Activated T-helper 9 cell treated with anti-CD3 and anti-CD28 coated beads, Interleukin-2, amount 50 U/mL, for 16 hours (primary cell): ENCODE results near the gene RBM19.
"Not testable (repeated sequence)": the region's sequence is repeated elsewhere in the genome, so short reads cannot be mapped to it uniquely, and the experiment has no call there.

Experiments used
- DNase-seq: peaks from one replicate; pipeline ENCODE4 v3.0.0-alpha.2; 2020; ENCODE audit warnings: low read depth

Gene RBM19

GRCh38 chr12:113827539-113828114 is 138.5 kb downstream of the RBM19 start:
- no peak for DNase-seq

GRCh38 chr12:113826805-113827538 is 139.2 kb downstream of the RBM19 start:
- no peak for DNase-seq

GRCh38 chr12:113825705-113826104 is 140.4 kb downstream of the RBM19 start:
- no peak for DNase-seq

GRCh38 chr12:113823816-113824215 is 142.3 kb downstream of the RBM19 start:
- no peak for DNase-seq

- no peak for DNase-seq
Measured at GRCh38 chr12:113823016-113823415, 143.1 kb downstream of the RBM19 start.

- no peak for DNase-seq
Measured at GRCh38 chr12:113820842-113821241, 145.3 kb downstream of the RBM19 start.

- DNase-seq: no peak
Measured at GRCh38 chr12:113820309-113820708, 145.8 kb downstream of the RBM19 start.

GRCh38 chr12:113819495-113819894 is 146.6 kb downstream of the RBM19 start:
- DNase-seq: no peak

GRCh38 chr12:113818833-113819232 is 147.3 kb downstream of the RBM19 start:
- no peak for DNase-seq

- no peak for DNase-seq
Measured at GRCh38 chr12:113818283-113818682, 147.8 kb downstream of the RBM19 start.

- no peak for DNase-seq
Measured at GRCh38 chr12:113816866-113817265, 149.3 kb downstream of the RBM19 start.

- DNase-seq: no peak
Measured at GRCh38 chr12:113815031-113815430, 151.1 kb downstream of the RBM19 start.

GRCh38 chr12:113813229-113813541 is 152.9 kb downstream of the RBM19 start:
- DNase-seq: no peak

- no peak for DNase-seq
Measured at GRCh38 chr12:113812411-113813228, 153.5 kb downstream of the RBM19 start.

- not testable (repeated sequence) for DNase-seq
Measured at GRCh38 chr12:113809462-113810220, 156.5 kb downstream of the RBM19 start.

- DNase-seq: no peak
Measured at GRCh38 chr12:113808095-113808951, 157.8 kb downstream of the RBM19 start.

GRCh38 chr12:113805673-113806072 is 160.5 kb downstream of the RBM19 start:
- DNase-seq: no peak

GRCh38 chr12:113804961-113805600 is 161.0 kb downstream of the RBM19 start:
- no peak for DNase-seq

GRCh38 chr12:113803759-113804140 is 162.4 kb downstream of the RBM19 start:
- DNase-seq: no peak

GRCh38 chr12:113802966-113803758 is 163.0 kb downstream of the RBM19 start:
- no peak for DNase-seq
